ENCODE data around the gene LSM11. TPM values are rescaled to one million over a fixed set of nuclear protein-coding genes. Genes with fewer than 3 reads are reported as not detected.

LSM11 gene
- total RNA-seq, 1 donor from 2014 or later: 3.0 TPM

GRCh38 chr5:157747766-157748700, 4.5 kb downstream of the LSM11 start:
- Histone ChIP-seq H3K27me3 (no peaks in the 10 kb centered on the region), H3K27ac (no peak overlapping the region), H3K36me3 (peaks cover 10% of the 10 kb centered on the region), H3K9me3 (no peaks in the 10 kb centered on the region), H3K4me1 (peaks cover 14% of the 10 kb centered on the region), H3K4me3 (no peak overlapping the region)
- no peak for ATAC-seq
- TF ChIP-seq, protein P1, sequence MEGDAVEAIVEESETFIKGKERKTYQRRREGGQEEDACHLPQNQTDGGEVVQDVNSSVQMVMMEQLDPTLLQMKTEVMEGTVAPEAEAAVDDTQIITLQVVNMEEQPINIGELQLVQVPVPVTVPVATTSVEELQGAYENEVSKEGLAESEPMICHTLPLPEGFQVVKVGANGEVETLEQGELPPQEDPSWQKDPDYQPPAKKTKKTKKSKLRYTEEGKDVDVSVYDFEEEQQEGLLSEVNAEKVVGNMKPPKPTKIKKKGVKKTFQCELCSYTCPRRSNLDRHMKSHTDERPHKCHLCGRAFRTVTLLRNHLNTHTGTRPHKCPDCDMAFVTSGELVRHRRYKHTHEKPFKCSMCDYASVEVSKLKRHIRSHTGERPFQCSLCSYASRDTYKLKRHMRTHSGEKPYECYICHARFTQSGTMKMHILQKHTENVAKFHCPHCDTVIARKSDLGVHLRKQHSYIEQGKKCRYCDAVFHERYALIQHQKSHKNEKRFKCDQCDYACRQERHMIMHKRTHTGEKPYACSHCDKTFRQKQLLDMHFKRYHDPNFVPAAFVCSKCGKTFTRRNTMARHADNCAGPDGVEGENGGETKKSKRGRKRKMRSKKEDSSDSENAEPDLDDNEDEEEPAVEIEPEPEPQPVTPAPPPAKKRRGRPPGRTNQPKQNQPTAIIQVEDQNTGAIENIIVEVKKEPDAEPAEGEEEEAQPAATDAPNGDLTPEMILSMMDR (IDR thresholded peaks at IDR 0.05): no peak
- DNase-seq: no peak
- intact Hi-C loops (cut with DNase I): no loop called here

- no peak for ATAC-seq
- intact Hi-C loops (cut with DNase I): no loop called here
- H3K27ac ChIP-seq: no peak overlapping the region
Measured at GRCh38 chr5:157748760-157749461, 5.4 kb downstream of the LSM11 start.

DNA sequence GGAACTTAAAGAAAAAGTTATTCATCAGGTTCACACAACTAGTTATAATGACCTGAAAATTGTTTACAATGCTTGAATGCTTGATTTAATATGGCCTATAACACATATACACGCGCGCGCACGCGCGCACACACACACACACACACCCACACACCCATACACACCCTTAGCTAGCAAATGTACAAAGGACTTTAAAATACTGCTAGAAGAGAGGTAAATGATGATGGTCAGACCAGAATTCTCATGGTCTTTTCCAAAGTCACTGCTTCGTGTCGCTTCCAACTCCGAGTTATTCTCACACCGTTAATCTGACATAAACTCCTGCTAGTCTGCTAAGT, 5.9 kb downstream of the LSM11 start:
- Histone ChIP-seq H3K4me3 (no peak overlapping the region), H3K9me3 (no peaks in the 10 kb centered on the region), H3K27ac (no peak overlapping the region), H3K4me1 (peaks cover 11% of the 10 kb centered on the region), H3K27me3 (no peaks in the 10 kb centered on the region), H3K36me3 (peaks cover 23% of the 10 kb centered on the region)
- intact Hi-C loops (cut with DNase I): no loop called here
- no peak for DNase-seq
- no peak for ATAC-seq
- TF ChIP-seq, protein P1 (IDR thresholded peaks at IDR 0.05): no peak

More at GRCh38 chr5:157748760-157749461, 5.4 kb downstream of the LSM11 start:
- TF ChIP-seq, protein P1 (IDR thresholded peaks at IDR 0.05): no peak
- H3K36me3 ChIP-seq: peaks cover 17% of the 10 kb centered on the region
- no peaks in the 10 kb centered on the region for H3K9me3 ChIP-seq
- DNase-seq: no peak
- peaks cover 12% of the 10 kb centered on the region for H3K4me1 ChIP-seq
- H3K4me3 ChIP-seq: no peak overlapping the region
- H3K27me3 ChIP-seq: no peaks in the 10 kb centered on the region

GRCh38 chr5:157750320-157750719, 6.8 kb downstream of the LSM11 start:
- no peak for ATAC-seq
- no peak overlapping the region for H3K27ac ChIP-seq
- no peaks in the 10 kb centered on the region for H3K27me3 ChIP-seq
- H3K36me3 ChIP-seq: peaks cover 29% of the 10 kb centered on the region
- no peak overlapping the region for H3K4me3 ChIP-seq
- H3K4me1 ChIP-seq: peaks cover 2% of the 10 kb centered on the region
- no peaks in the 10 kb centered on the region for H3K9me3 ChIP-seq
- DNase-seq: no peak
- TF ChIP-seq, protein P1 (IDR thresholded peaks at IDR 0.05): no peak
- intact Hi-C loops (cut with DNase I): no loop called here

- Histone ChIP-seq H3K36me3 (peaks cover 41% of the 10 kb centered on the region), H3K4me3 (no peak overlapping the region), H3K27ac (no peak overlapping the region), H3K9me3 (no peaks in the 10 kb centered on the region), H3K4me1 (no peaks in the 10 kb centered on the region), H3K27me3 (no peaks in the 10 kb centered on the region)
- TF ChIP-seq, protein P1 (IDR thresholded peaks at IDR 0.05): no peak
- ATAC-seq (no peak), DNase-seq (no peak)
- intact Hi-C loops (cut with DNase I): no loop called here
Measured at GRCh38 chr5:157756122-157756521, 12.6 kb downstream of the LSM11 start.
